ENCODE data around the gene PNCK. TPM values are rescaled to one million over a fixed set of nuclear protein-coding genes. Genes with fewer than 3 reads are reported as not detected.

The PNCK gene
- polyA plus RNA-seq, 2 of the 4 experiments (the other 2 are of a cell fraction): 0.17 to 0.25 TPM

GRCh38 chrX:153642655-153643430 is 30.8 kb downstream of the PNCK start:
- FAIRE-seq (no peak), ATAC-seq (no peak)
- POLR2A ChIA-PET: no interaction called here

GRCh38 chrX:153642051-153642654 is 31.5 kb downstream of the PNCK start:
- TF ChIP-seq BCL3 (IDR thresholded peaks at IDR 0.05) (no peak), HES2 (IDR thresholded peaks at IDR 0.05) (no peak), FOXS1 (CRISPR knock-in tag; IDR thresholded peaks at IDR 0.05) (no peak), EP300 (IDR thresholded peaks at IDR 0.05) (no peak), ZSCAN20 (CRISPR knock-in tag; IDR thresholded peaks at IDR 0.05) (no peak), NPAS2 (CRISPR knock-in tag; IDR thresholded peaks at IDR 0.05; ENCODE audit: borderline replicate concordance) (no peak), SREBF2 (IDR thresholded peaks at IDR 0.05) (no peak), RAD21 (conservative IDR thresholded peaks at IDR 0.05 in 1 of 2, IDR thresholded peaks at IDR 0.05 in 1 of 2) (no peak), ZFP36 (IDR thresholded peaks at IDR 0.05; ENCODE audit: borderline replicate concordance, partially characterized antibody) (no peak), MYC (IDR thresholded peaks at IDR 0.05; ENCODE audit: borderline replicate concordance, low read length) (no peak), MAZ (IDR thresholded peaks at IDR 0.05; ENCODE audit: borderline replicate concordance, low read depth, low read length) (no peak), FOSL2 (IDR thresholded peaks at IDR 0.05) (no peak), FOSL2 (CRISPR knock-in tag; IDR thresholded peaks at IDR 0.05) (no peak)
- TF ChIP-seq, protein P1, sequence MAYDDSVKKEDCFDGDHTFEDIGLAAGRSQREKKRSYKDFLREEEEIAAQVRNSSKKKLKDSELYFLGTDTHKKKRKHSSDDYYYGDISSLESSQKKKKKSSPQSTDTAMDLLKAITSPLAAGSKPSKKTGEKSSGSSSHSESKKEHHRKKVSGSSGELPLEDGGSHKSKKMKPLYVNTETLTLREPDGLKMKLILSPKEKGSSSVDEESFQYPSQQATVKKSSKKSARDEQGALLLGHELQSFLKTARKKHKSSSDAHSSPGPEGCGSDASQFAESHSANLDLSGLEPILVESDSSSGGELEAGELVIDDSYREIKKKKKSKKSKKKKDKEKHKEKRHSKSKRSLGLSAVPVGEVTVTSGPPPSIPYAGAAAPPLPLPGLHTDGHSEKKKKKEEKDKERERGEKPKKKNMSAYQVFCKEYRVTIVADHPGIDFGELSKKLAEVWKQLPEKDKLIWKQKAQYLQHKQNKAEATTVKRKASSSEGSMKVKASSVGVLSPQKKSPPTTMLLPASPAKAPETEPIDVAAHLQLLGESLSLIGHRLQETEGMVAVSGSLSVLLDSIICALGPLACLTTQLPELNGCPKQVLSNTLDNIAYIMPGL (CRISPR knock-in tag; IDR thresholded peaks at IDR 0.05; ENCODE audit: borderline replicate concordance): no peak
- TF ChIP-seq, protein P2, sequence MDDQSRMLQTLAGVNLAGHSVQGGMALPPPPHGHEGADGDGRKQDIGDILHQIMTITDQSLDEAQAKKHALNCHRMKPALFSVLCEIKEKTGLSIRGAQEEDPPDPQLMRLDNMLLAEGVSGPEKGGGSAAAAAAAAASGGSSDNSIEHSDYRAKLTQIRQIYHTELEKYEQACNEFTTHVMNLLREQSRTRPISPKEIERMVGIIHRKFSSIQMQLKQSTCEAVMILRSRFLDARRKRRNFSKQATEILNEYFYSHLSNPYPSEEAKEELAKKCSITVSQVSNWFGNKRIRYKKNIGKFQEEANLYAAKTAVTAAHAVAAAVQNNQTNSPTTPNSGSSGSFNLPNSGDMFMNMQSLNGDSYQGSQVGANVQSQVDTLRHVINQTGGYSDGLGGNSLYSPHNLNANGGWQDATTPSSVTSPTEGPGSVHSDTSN (IDR thresholded peaks at IDR 0.05): no peak
- TF ChIP-seq, protein P3, sequence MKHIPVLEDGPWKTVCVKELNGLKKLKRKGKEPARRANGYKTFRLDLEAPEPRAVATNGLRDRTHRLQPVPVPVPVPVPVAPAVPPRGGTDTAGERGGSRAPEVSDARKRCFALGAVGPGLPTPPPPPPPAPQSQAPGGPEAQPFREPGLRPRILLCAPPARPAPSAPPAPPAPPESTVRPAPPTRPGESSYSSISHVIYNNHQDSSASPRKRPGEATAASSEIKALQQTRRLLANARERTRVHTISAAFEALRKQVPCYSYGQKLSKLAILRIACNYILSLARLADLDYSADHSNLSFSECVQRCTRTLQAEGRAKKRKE (CRISPR knock-in tag; IDR thresholded peaks at IDR 0.05; ENCODE audit: low read depth): no peak
- TF ChIP-seq, protein P4, sequence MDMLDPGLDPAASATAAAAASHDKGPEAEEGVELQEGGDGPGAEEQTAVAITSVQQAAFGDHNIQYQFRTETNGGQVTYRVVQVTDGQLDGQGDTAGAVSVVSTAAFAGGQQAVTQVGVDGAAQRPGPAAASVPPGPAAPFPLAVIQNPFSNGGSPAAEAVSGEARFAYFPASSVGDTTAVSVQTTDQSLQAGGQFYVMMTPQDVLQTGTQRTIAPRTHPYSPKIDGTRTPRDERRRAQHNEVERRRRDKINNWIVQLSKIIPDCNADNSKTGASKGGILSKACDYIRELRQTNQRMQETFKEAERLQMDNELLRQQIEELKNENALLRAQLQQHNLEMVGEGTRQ (IDR thresholded peaks at IDR 0.05): no peak
- TF ChIP-seq, protein P5, sequence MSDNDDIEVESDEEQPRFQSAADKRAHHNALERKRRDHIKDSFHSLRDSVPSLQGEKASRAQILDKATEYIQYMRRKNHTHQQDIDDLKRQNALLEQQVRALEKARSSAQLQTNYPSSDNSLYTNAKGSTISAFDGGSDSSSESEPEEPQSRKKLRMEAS (IDR thresholded peaks at IDR 0.05): no peak
- DNase-seq (ENCODE audit: low read depth in 1 of 2, low spot score in 1 of 2) (no peak), FAIRE-seq (no peak), ATAC-seq (peak in 1 of 2 experiments; percentile 15; a peak in 2 of 6 replicates)
- Histone ChIP-seq H3K4me2 (peak overlapping the region; percentile 96), H3K4me3 (peak overlapping the region; percentile 59), H3K9me3 (no peaks in the 10 kb centered on the region), H3K4me1 (peaks cover 31% of the 10 kb centered on the region; the same call in 2 of the 3 replicates), H3K27ac (peak overlapping the region in 1 of 2 experiments; percentile 45; a peak in 3 of 6 replicates)
- ChIA-PET CTCF (interaction anchor here (0.5 to 5.3 kb wide), 6 partner anchors 12 to 103 kb away, joined by 3 to 58 read pairs (median 5); no protein-coding TSS in a partner anchor), POLR2A (no interaction called here)
- no CpG with 5 or more reads among the region's 62 CpGs for WGBS (ENCODE audit: missing lambda C conversion rate)

More at GRCh38 chrX:153642655-153643430, 30.8 kb downstream of the PNCK start:
- Histone ChIP-seq H3K9me3 (no peaks in the 10 kb centered on the region), H3K4me1 (peaks cover 31% of the 10 kb centered on the region; the same call in 2 of the 3 replicates), H3K4me3 (peak overlapping the region; percentile 59), H3K4me2 (peak overlapping the region; percentile 96), H3K27ac (peak overlapping the region; percentile 48 to 88; a peak in 3 of 6 replicates)
- WGBS (ENCODE audit: missing lambda C conversion rate): 8% methylated on average over 15 of the region's 48 CpGs
- CTCF ChIA-PET: interaction anchor here (0.5 to 5.3 kb wide), 18 partner anchors 9 to 103 kb away, joined by 3 to 58 read pairs (median 4); partner anchors contain the start of gene PNCK
- DNase-seq (ENCODE audit: low read depth in 1 of 2, low spot score in 1 of 2): no peak
- no peak for TF ChIP-seq ZNF302 (CRISPR knock-in tag; IDR thresholded peaks at IDR 0.05)
- no peak for TF ChIP-seq CBX2 (IDR thresholded peaks at IDR 0.05; ENCODE audit: borderline replicate concordance, low read depth)
- TF ChIP-seq HOXB13 (CRISPR knock-in tag; IDR thresholded peaks at IDR 0.05; ENCODE audit: low read depth): no peak
- TF ChIP-seq CTCF (IDR thresholded peaks at IDR 0.05): no peak
- TF ChIP-seq MYC (IDR thresholded peaks at IDR 0.05; ENCODE audit: borderline replicate concordance, low read length): no peak

Measured in A549 (cell line).